PC-9 (cell line): ENCODE measurements around the gene GPAM.

Experiments used
- CTCF ChIP-seq: fragments of 200-600 bp; sonication (generic); conservative IDR thresholded peaks from 2 replicates; pipeline ENCODE4 v1.6.1; 2017; ENCODE audit warnings: mixed run types, antibody characterized with exemption, mild to moderate bottlenecking, moderate library complexity
- EZH2 ChIP-seq: fragments of 200-600 bp; sonication (generic); IDR thresholded peaks from 2 replicates; pipeline ENCODE4 v1.8.0; 2017; ENCODE audit warnings: antibody characterized with exemption, low read depth

GRCh38 chr10:112214298-112214926 is 30.8 kb upstream of the GPAM start:
- TF ChIP-seq CTCF, result no peak
- TF ChIP-seq EZH2, result no peak
